OCI-LY1 (cell line): ENCODE results near the gene SYPL1.

Experiments used
- EZH2 ChIP-seq: fragments of 200-600 bp; sonication (generic), shearing (Covaris generic); IDR thresholded peaks from 2 replicates; pipeline ENCODE4 v1.8.0; 2017; ENCODE audit warnings: borderline replicate concordance, mixed run types, mild to moderate bottlenecking, antibody characterized with exemption, low read length, moderate library complexity, mixed read lengths
- TF ChIP-seq, protein P1 (sequence below): fragments of 200-600 bp; sonication (generic), shearing (Covaris generic); IDR thresholded peaks from 2 replicates; pipeline ENCODE4 v1.5.1; 2017; ENCODE audit warnings: mild to moderate bottlenecking, antibody characterized with exemption, low read length, moderate library complexity, mixed read lengths

DNA sequence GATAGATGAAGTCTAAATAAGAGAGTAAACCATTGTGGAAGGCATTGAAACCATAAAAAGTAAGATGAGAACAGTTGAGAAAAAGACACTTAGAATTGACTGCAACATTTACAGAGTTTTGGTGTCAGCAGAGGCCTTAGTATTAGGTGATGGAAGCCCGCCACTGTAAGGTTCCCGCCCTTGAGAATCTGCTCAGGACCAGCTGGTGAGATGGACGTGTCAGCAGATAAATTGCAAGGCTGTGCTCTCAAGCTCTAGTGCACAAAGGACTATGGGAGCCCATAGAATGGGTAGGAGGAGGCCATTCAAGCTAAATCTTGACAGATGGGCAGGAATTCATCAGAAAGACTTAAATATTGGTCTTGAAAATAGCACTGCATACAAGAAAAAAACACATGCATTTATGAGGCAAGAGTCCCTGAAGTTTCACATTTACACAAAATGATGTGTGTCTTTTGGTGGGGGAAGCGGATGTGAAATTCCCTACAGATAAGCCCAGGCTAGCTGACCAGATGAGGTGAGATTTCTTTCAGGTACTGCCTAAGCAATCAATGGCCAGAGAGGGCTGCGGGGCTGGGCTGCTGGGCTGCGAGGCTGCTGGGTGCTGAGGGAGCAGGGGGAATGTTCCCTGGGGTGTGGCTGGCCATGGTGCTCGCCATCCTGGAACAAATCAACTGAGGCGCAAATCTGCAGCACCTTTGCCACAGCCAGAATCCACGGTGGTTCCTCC lies 42.5 kb downstream of the SYPL1 start:
- TF ChIP-seq, protein P1, sequence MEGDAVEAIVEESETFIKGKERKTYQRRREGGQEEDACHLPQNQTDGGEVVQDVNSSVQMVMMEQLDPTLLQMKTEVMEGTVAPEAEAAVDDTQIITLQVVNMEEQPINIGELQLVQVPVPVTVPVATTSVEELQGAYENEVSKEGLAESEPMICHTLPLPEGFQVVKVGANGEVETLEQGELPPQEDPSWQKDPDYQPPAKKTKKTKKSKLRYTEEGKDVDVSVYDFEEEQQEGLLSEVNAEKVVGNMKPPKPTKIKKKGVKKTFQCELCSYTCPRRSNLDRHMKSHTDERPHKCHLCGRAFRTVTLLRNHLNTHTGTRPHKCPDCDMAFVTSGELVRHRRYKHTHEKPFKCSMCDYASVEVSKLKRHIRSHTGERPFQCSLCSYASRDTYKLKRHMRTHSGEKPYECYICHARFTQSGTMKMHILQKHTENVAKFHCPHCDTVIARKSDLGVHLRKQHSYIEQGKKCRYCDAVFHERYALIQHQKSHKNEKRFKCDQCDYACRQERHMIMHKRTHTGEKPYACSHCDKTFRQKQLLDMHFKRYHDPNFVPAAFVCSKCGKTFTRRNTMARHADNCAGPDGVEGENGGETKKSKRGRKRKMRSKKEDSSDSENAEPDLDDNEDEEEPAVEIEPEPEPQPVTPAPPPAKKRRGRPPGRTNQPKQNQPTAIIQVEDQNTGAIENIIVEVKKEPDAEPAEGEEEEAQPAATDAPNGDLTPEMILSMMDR = no peak
- TF ChIP-seq EZH2 = no peak
